H1 (cell line): ENCODE measurements around the gene UNC13D. TPM values are rescaled to one million over a fixed set of nuclear protein-coding genes. Genes with fewer than 3 reads are reported as not detected.

Source experiments
- CTCF ChIA-PET: fragments of 300-600 bp; sonication (Branson Sonifier 250); formaldehyde crosslinking; loops from one replicate; lab custom pipeline; 2021; ENCODE audit not compliant: partially characterized antibody; lab: Charles Lee
- POLR2A ChIA-PET: fragments of 300-600 bp; sonication (Branson Sonifier 250); formaldehyde crosslinking; loops from one replicate; lab custom pipeline; 2021; ENCODE audit warnings: inconsistent platforms; ENCODE audit not compliant: partially characterized antibody; lab: Charles Lee
- DNase-seq, 2 experiments: peaks; one replicate each; pipeline versions ENCODE4 v3.0.0 to v3.0.0-alpha.2; 2010 to 2022; ENCODE audit warnings: low spot score in 2 of 2, low read depth in 1 of 2, mixed read lengths in 1 of 2
- FAIRE-seq: peaks from 2 replicates; lab custom pipeline; 2011; peaks lifted over from hg19 to GRCh38; lab: Jason Lieb, UNC
- H2AFZ ChIP-seq: 2 replicates; pipeline ENCODE4 v1.8.1; 2012; ENCODE audit warnings: low read length, inconsistent platforms
- H2AK5ac ChIP-seq: 2 replicates; pipeline ENCODE4 v1.6.1; 2013; ENCODE audit warnings: low read depth, low read length
- H2BK120ac ChIP-seq: replicated peaks from 2 replicates; pipeline ENCODE3; 2013; ENCODE audit warnings: low read depth, low read length, inconsistent platforms
- H2BK12ac ChIP-seq: 2 replicates; pipeline ENCODE4 v1.6.1; 2013; ENCODE audit warnings: low read depth, low read length
- H2BK15ac ChIP-seq: 2 replicates; pipeline ENCODE4 v1.6.1; 2013; ENCODE audit warnings: low read length
- H2BK20ac ChIP-seq: 2 replicates; pipeline ENCODE4 v1.6.1; 2013; ENCODE audit warnings: low read length
- H2BK5ac ChIP-seq: 2 replicates; pipeline ENCODE4 v1.6.1; 2013; ENCODE audit warnings: low read depth, low read length
- H3K14ac ChIP-seq: 2 replicates; pipeline ENCODE4 v1.6.1; 2013; ENCODE audit warnings: inconsistent platforms; ENCODE audit not compliant: insufficient read length
- H3K18ac ChIP-seq: 2 replicates; pipeline ENCODE4 v1.6.1; 2013; ENCODE audit warnings: low read length; ENCODE audit errors: extremely low read depth
- H3K23ac ChIP-seq: 2 replicates; pipeline ENCODE4 v1.6.1; 2013; ENCODE audit warnings: inconsistent platforms; ENCODE audit not compliant: insufficient read length
- H3K23me2 ChIP-seq: 2 replicates; pipeline ENCODE4 v1.6.1; 2013; ENCODE audit warnings: low read depth, low read length
- H3K27ac ChIP-seq: 2 replicates; pipeline ENCODE4 v1.6.1; 2011; ENCODE audit warnings: low read depth, low read length, inconsistent platforms
- H3K27me3 ChIP-seq, 4 experiments: replicated peaks in 1 of 4; 1 replicate in 1 of 4; 2 replicates in 3 of 4; pipeline versions ENCODE4 v1.6.1 to v1.8.1; 2011 to 2013; ENCODE audit warnings: low read length in 3 of 4, mild to moderate bottlenecking in 3 of 4, inconsistent platforms in 2 of 4, mixed read lengths in 2 of 4, moderate library complexity in 1 of 4; ENCODE audit not compliant: control insufficient read depth in 3 of 4, insufficient read depth in 3 of 4; ENCODE audit errors: extremely low read depth in 1 of 4
- H3K36me3 ChIP-seq, 4 experiments: 2 replicates each; pipeline versions ENCODE4 v1.6.1 to v1.8.1; 2011 to 2013; ENCODE audit warnings: mild to moderate bottlenecking in 4 of 4, low read length in 3 of 4, moderate library complexity in 2 of 4, control low read depth in 1 of 4, inconsistent platforms in 1 of 4; ENCODE audit not compliant: insufficient read depth in 4 of 4, control insufficient read depth in 2 of 4
- H3K4ac ChIP-seq: replicated peaks from 2 replicates; pipeline ENCODE3; 2013; ENCODE audit warnings: low read length, low read depth, mixed read lengths, inconsistent platforms; ENCODE audit not compliant: insufficient read length
- H3K4me1 ChIP-seq, 4 experiments: replicated peaks in 1 of 4; 1 replicate in 1 of 4; 2 replicates in 3 of 4; pipeline versions ENCODE4 v1.6.1 to v1.8.1; 2011 to 2013; ENCODE audit warnings: low read length in 3 of 4, inconsistent platforms in 2 of 4, mixed read lengths in 1 of 4; ENCODE audit not compliant: insufficient read depth in 4 of 4, control insufficient read depth in 3 of 4
- H3K4me2 ChIP-seq, 2 experiments: 2 replicates each; pipeline versions ENCODE4 v1.6.1 to v1.8.1; 2011 to 2013; ENCODE audit warnings: low read depth in 2 of 2, low read length in 2 of 2, control low read depth in 1 of 2, inconsistent platforms in 1 of 2, mild to moderate bottlenecking in 1 of 2; ENCODE audit not compliant: insufficient read depth in 1 of 2
- H3K4me3 ChIP-seq, 4 experiments: fragments of 200-600, 300-600 bp in 1 of 4; sonication (generic), shearing (Covaris generic), sonication (Bioruptor Twin) in 1 of 4; 2 replicates each; pipeline versions ENCODE4 v1.5.1 to v1.8.1; 2011 to 2016; ENCODE audit warnings: low read length in 4 of 4, low read depth in 3 of 4, control low read depth in 2 of 4, inconsistent platforms in 2 of 4, mild to moderate bottlenecking in 2 of 4, mixed read lengths in 1 of 4, moderate library complexity in 1 of 4; ENCODE audit not compliant: insufficient read depth in 2 of 4; ENCODE audit errors: extremely low read depth in 1 of 4
- H3K56ac ChIP-seq: replicated peaks from 2 replicates; pipeline ENCODE3; 2013; ENCODE audit warnings: low read depth, mild to moderate bottlenecking, mixed read lengths, low read length, inconsistent platforms; ENCODE audit not compliant: insufficient read length
- H3K79me1 ChIP-seq: 2 replicates; pipeline ENCODE4 v1.6.1; 2013; ENCODE audit warnings: low read depth, low read length, control low read depth
- H3K79me2 ChIP-seq, 2 experiments: 2 replicates each; pipeline versions ENCODE4 v1.6.1 to v1.8.1; 2012 to 2013; ENCODE audit warnings: low read length in 2 of 2, mild to moderate bottlenecking in 2 of 2, inconsistent platforms in 1 of 2; ENCODE audit not compliant: insufficient read depth in 2 of 2, control insufficient read depth in 1 of 2
- H3K9ac ChIP-seq, 4 experiments: replicated peaks in 1 of 4; 1 replicate in 1 of 4; 2 replicates in 3 of 4; pipeline versions ENCODE4 v1.6.1 to v1.8.1; 2011 to 2013; ENCODE audit warnings: low read depth in 3 of 4, low read length in 3 of 4, control low read depth in 2 of 4, mild to moderate bottlenecking in 2 of 4, moderate library complexity in 2 of 4, inconsistent platforms in 1 of 4; ENCODE audit errors: extremely low read depth in 1 of 4
- H3K9me3 ChIP-seq, 2 experiments: 2 replicates each; pipeline versions ENCODE4 v1.6.1 to v1.8.1; 2012 to 2013; ENCODE audit warnings: mild to moderate bottlenecking in 2 of 2, moderate library complexity in 2 of 2, control low read depth in 1 of 2, inconsistent platforms in 1 of 2, low read depth in 1 of 2, low read length in 1 of 2, mixed read lengths in 1 of 2; ENCODE audit not compliant: insufficient read depth in 2 of 2
- H4K20me1 ChIP-seq, 2 experiments: replicated peaks in 1 of 2; 2 replicates each; pipeline versions ENCODE3 to v1.8.1; 2011 to 2013; ENCODE audit warnings: inconsistent platforms in 2 of 2, low read length in 2 of 2, mild to moderate bottlenecking in 1 of 2; ENCODE audit not compliant: insufficient read depth in 2 of 2, control insufficient read depth in 1 of 2
- H4K5ac ChIP-seq: 2 replicates; pipeline ENCODE4 v1.6.1; 2013; ENCODE audit warnings: low read length, low read depth, mixed read lengths, inconsistent platforms; ENCODE audit not compliant: insufficient read length
- H4K8ac ChIP-seq: 2 replicates; pipeline ENCODE4 v1.8.0; 2013; ENCODE audit warnings: mild to moderate bottlenecking, moderate library complexity, low read length, inconsistent platforms; ENCODE audit not compliant: insufficient read depth; ENCODE audit errors: extremely low read depth
- H4K91ac ChIP-seq: replicated peaks from 2 replicates; pipeline ENCODE3; 2013; ENCODE audit warnings: low read length, mixed read lengths, inconsistent platforms; ENCODE audit not compliant: insufficient read length
- GTF2F1 ChIP-seq: IDR thresholded peaks from 2 replicates; pipeline ENCODE4 v1.6.1; 2012; ENCODE audit warnings: low read depth, low read length, improper control_type of control experiment, borderline replicate concordance
- YY1 ChIP-seq: IDR thresholded peaks from 2 replicates; pipeline ENCODE4 v1.6.1; 2011; ENCODE audit warnings: low read depth, mild to moderate bottlenecking, low read length
- WGBS, 2 experiments: shearing (Covaris generic) in 1 of 2; methylation state at CpG; one replicate each; pipeline versions ENCODE4 v1.1.6 to v1.1.7; 2013 to 2015; ENCODE audit warnings: low lambda C conversion rate in 2 of 2, mixed read lengths in 2 of 2, inconsistent platforms in 1 of 2, low coverage in 1 of 2, missing lambda C conversion rate in 1 of 2; ENCODE audit not compliant: insufficient replicate concordance in 2 of 2, insufficient coverage in 1 of 2, insufficient read length in 1 of 2; ENCODE audit errors: extremely low coverage in 1 of 2, missing lambda C conversion rate in 1 of 2; 5-methylcytosine and 5-hydroxymethylcytosine counted together
- polyA plus RNA-seq, 7 experiments: library from polyadenylated mRNA; depleted of rRNA in 3 of 7; stranded (reverse) in 5 of 7; unstranded in 2 of 7; fragments of >200 nt in 5 of 7; fragments of 200-250 nt in 2 of 7; gene quantifications; 1 replicate in 5 of 7; 2 replicates in 1 of 7; 4 replicates in 1 of 7; pipeline versions ENCODE4 v1.2.1 to v1.2.3, GENCODE V29; 2011 to 2013; ENCODE audit warnings: missing spikeins in 2 of 7, mixed read lengths in 2 of 7
- total RNA-seq: library from RNA; stranded (reverse); fragmentation: NEBNext Ultra II Directional; extraction: Animal tissue kit (Norgen Biotek cat#: 25700); gene quantifications from 2 replicates; pipeline ENCODE4 v1.2.1, GENCODE V29; 2021

The UNC13D gene
- total and polyA plus RNA-seq, 2 of the 8 experiments (the other 6 are each of a cell fraction or from before 2014, with no cell fraction given) = 3.6 to 8.4 TPM

- H4K8ac ChIP-seq = peak overlapping the region; percentile 80
- peak overlapping the region; percentile 36 for H3K4ac ChIP-seq
- peak overlapping the region; percentile 75; the same call in 1 of the 2 replicates for H2BK12ac ChIP-seq
- no peak for TF ChIP-seq GTF2F1
- no peak for TF ChIP-seq YY1
- DNase-seq (peak in 1 of 2 experiments; percentile 57), FAIRE-seq (no peak)
- H3K14ac ChIP-seq = no peak overlapping the region
- POLR2A ChIA-PET = interaction anchor here (0.6 to 16.0 kb wide), 9 partner anchors 9 to 132 kb away, joined by 3 to 216 read pairs (median 6); partner anchors contain the start of genes UNC13D and WBP2
- peaks cover 0 to 38% (median 28%) of the 10 kb centered on the region in 4 experiments; a peak in 6 of 7 replicates for H3K4me1 ChIP-seq
- H4K5ac ChIP-seq = peak overlapping the region; percentile 9
- no peak overlapping the region for H3K27ac ChIP-seq
- H3K79me2 ChIP-seq = no peaks in the 10 kb centered on the region
- 0 out of 2 replicates have a peak overlapping the region, but pooled peaks have one; percentile 92 for H3K18ac ChIP-seq
- peak overlapping the region; percentile 79; the same call in 1 of the 2 replicates for H2BK5ac ChIP-seq
- H3K23ac ChIP-seq = no peak overlapping the region
- H3K36me3 ChIP-seq = no peaks in the 10 kb centered on the region
- H2BK120ac ChIP-seq = no peak overlapping the region
- H3K56ac ChIP-seq = peak overlapping the region; percentile 42
- peak overlapping the region; percentile 50 for H4K91ac ChIP-seq
- H4K20me1 ChIP-seq = no peaks in the 10 kb centered on the region
- no peak overlapping the region for H2AK5ac ChIP-seq
- peaks cover 2% of the 10 kb centered on the region; the same call in 1 of the 2 replicates for H3K23me2 ChIP-seq
- CTCF ChIA-PET = interaction anchor here (1.0 to 21.9 kb wide), 6 partner anchors 11 to 177 kb away, joined by 3 to 563 read pairs (median 5); partner anchors contain the start of genes UNC13D and WBP2
- H2BK15ac ChIP-seq = peak overlapping the region; percentile 65; the same call in 1 of the 2 replicates
- H3K4me3 ChIP-seq = peak overlapping the region in 3 of 4 experiments; percentile 20 to 49 (median 32); a peak in 6 of 8 replicates
- no peak overlapping the region for H2BK20ac ChIP-seq
- WGBS, 2 experiments = 86% methylated on average over 10 of the region's 10 CpGs; no CpG with 5 or more reads in 1 of the 2 experiments
- H3K9me3 ChIP-seq = no peaks in the 10 kb centered on the region
- H3K79me1 ChIP-seq = 0 out of 2 replicates have a peak, but pooled peaks cover 2% of the 10 kb centered on the region
- no peaks in the 10 kb centered on the region for H3K27me3 ChIP-seq
- peak overlapping the region; percentile 51 to 57 for H3K4me2 ChIP-seq
- no peak overlapping the region for H2AFZ ChIP-seq
- H3K9ac ChIP-seq = no peak overlapping the region; a peak in 1 of 7 replicates
Measured at GRCh38 chr17:75832164-75832651, 12.0 kb downstream of the UNC13D start.
